OCI-LY3 (cell line): ENCODE measurements around the gene RHOBTB3.

ENCODE experiments used
- CTCF ChIP-seq: fragments of 200-600, 300-600 bp; sonication (generic); IDR thresholded peaks from 2 replicates; pipeline ENCODE4 v1.5.1; 2014; ENCODE audit warnings: antibody characterized with exemption, low read length, low read depth
- EZH2phosphoT487 ChIP-seq: fragments of 200-600 bp; shearing (Covaris generic); IDR thresholded peaks from 2 replicates; pipeline ENCODE4 v1.6.1; 2018; ENCODE audit warnings: antibody characterized with exemption, mixed run types, low read depth

DNA sequence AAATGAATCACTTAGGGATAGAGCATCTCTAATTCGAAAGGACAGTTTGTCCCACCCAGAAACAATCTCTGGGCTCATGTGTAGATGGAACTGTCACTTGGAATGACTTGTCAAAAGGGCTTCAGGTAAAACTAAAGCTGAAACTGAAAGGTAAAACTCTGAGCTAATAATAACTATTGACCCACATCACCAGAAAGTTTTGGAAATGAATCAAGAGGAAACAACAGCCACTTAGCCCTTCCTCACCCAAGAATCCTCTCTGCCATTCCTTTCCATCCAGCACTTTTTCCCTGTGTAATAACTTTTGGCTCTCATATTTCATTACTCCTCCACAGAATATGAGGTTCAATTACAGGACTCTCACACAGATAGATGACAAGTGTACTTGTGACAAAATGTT lies 105.4 kb downstream of the RHOBTB3 start:
- TF ChIP-seq CTCF (no peak), EZH2phosphoT487 (no peak)
